ENCODE data around the gene TREM1.

- TF ChIP-seq CTCF (optimal IDR thresholded peaks at IDR 0.05 in 1 of 3, IDR thresholded peaks at IDR 0.05 in 1 of 3, conservative IDR thresholded peaks at IDR 0.05 in 1 of 3; ENCODE audit: extremely low read depth in 1 of 3, insufficient read depth in 2 of 3, low read length in 3 of 3) (no peak), EZH2 (IDR thresholded peaks at IDR 0.05; ENCODE audit: low read length) (no peak)
These were observed 49.4 kb downstream of the TREM1 start for GRCh38 chr6:41237128-41237527.
